Liver (tissue), 9 donors: ENCODE measurements around the gene DLX4. TPM values are rescaled to one million over a fixed set of nuclear protein-coding genes. Genes with fewer than 3 reads are reported as not detected.

ENCODE experiments used
- DNase-seq: peaks from one replicate; pipeline ENCODE4 v3.0.0-alpha.2; 2017; ENCODE audit warnings: low spot score
- H3K27ac ChIP-seq, 2 donors: one replicate each; pipeline ENCODE4 v1.7.0; 2013; ENCODE audit warnings: inconsistent platforms in 2 of 2, low read length in 2 of 2, control low read depth in 1 of 2, low read depth in 1 of 2, mild to moderate bottlenecking in 1 of 2
- H3K27me3 ChIP-seq, 4 donors: one replicate each; pipeline versions ENCODE4 v1.6.1 to v1.7.0; 2013; ENCODE audit warnings: low read length in 3 of 4, inconsistent platforms in 1 of 4, mild to moderate bottlenecking in 1 of 4, moderate library complexity in 1 of 4; ENCODE audit not compliant: control insufficient read depth in 4 of 4, insufficient read depth in 4 of 4
- H3K36me3 ChIP-seq, 4 donors: one replicate each; pipeline versions ENCODE4 v1.6.1 to v1.7.0; 2013; ENCODE audit warnings: low read length in 3 of 4, mild to moderate bottlenecking in 3 of 4, low read depth in 1 of 4, moderate library complexity in 1 of 4; ENCODE audit not compliant: control insufficient read depth in 4 of 4, insufficient read depth in 3 of 4
- H3K4me1 ChIP-seq, 4 donors: one replicate each; pipeline versions ENCODE4 v1.6.1 to v1.7.0; 2013; ENCODE audit warnings: low read length in 3 of 4, mild to moderate bottlenecking in 3 of 4, moderate library complexity in 1 of 4; ENCODE audit not compliant: control insufficient read depth in 4 of 4, insufficient read depth in 4 of 4
- H3K4me3 ChIP-seq, 3 donors: one replicate each; pipeline versions ENCODE4 v1.6.1 to v1.7.0; 2013; ENCODE audit warnings: low read length in 3 of 3, control low read depth in 1 of 3, low read depth in 1 of 3, mild to moderate bottlenecking in 1 of 3
- H3K9ac ChIP-seq, 2 donors: one replicate each; pipeline ENCODE4 v1.7.0; 2013; ENCODE audit warnings: low read length in 2 of 2, mild to moderate bottlenecking in 2 of 2, moderate library complexity in 2 of 2, control low read depth in 1 of 2, low read depth in 1 of 2
- H3K9me3 ChIP-seq, 4 donors: one replicate each; pipeline versions ENCODE4 v1.6.1 to v1.7.0; 2013; ENCODE audit warnings: low read length in 3 of 4; ENCODE audit not compliant: control insufficient read depth in 4 of 4
- EGR1 ChIP-seq, 2 donors: IDR thresholded peaks; 2 replicates each; pipeline ENCODE4 v1.6.1; 2016 to 2018; ENCODE audit warnings: antibody characterized with exemption in 2 of 2, low read depth in 2 of 2
- FOXA1 ChIP-seq: IDR thresholded peaks from 2 replicates; pipeline ENCODE4 v1.6.1; 2016; ENCODE audit warnings: antibody characterized with exemption
- FOXA2 ChIP-seq: IDR thresholded peaks from 2 replicates; pipeline ENCODE4 v1.6.1; 2016; ENCODE audit warnings: antibody characterized with exemption
- GABPA ChIP-seq, 2 donors: IDR thresholded peaks in 1 of 2; conservative IDR thresholded peaks in 1 of 2; 2 replicates each; pipeline ENCODE4 v1.6.1; 2016; ENCODE audit warnings: antibody characterized with exemption in 2 of 2, mild to moderate bottlenecking in 1 of 2, moderate library complexity in 1 of 2
- HNF4A ChIP-seq, 2 donors: conservative IDR thresholded peaks; 2 replicates each; pipeline ENCODE4 v1.6.1; 2016; ENCODE audit warnings: antibody characterized with exemption in 2 of 2, mild to moderate bottlenecking in 2 of 2
- HNF4G ChIP-seq: IDR thresholded peaks from 2 replicates; pipeline ENCODE4 v1.6.1; 2016; ENCODE audit warnings: antibody characterized with exemption
- JUND ChIP-seq, 2 donors: IDR thresholded peaks; 2 replicates each; pipeline ENCODE4 v1.6.1; 2016; ENCODE audit warnings: antibody characterized with exemption in 2 of 2
- NR2F2 ChIP-seq: IDR thresholded peaks from 2 replicates; pipeline ENCODE4 v1.6.1; 2016; ENCODE audit warnings: antibody characterized with exemption
- RAD21 ChIP-seq, 2 donors: IDR thresholded peaks; 2 replicates each; pipeline ENCODE4 v1.6.1; 2016; ENCODE audit warnings: antibody characterized with exemption in 2 of 2, mild to moderate bottlenecking in 2 of 2
- RXRA ChIP-seq, 2 donors: IDR thresholded peaks; 2 replicates each; pipeline ENCODE4 v1.6.1; 2017 to 2018; ENCODE audit warnings: antibody characterized with exemption in 2 of 2, mild to moderate bottlenecking in 1 of 2
- SP1 ChIP-seq: IDR thresholded peaks from 2 replicates; pipeline ENCODE4 v1.6.1; 2018; ENCODE audit warnings: antibody characterized with exemption, mild to moderate bottlenecking
- TAF1 ChIP-seq: conservative IDR thresholded peaks from 2 replicates; pipeline ENCODE4 v1.6.1; 2016; ENCODE audit warnings: antibody characterized with exemption, mild to moderate bottlenecking
- YY1 ChIP-seq: IDR thresholded peaks from 2 replicates; pipeline ENCODE4 v1.6.1; 2016; ENCODE audit warnings: antibody characterized with exemption, mild to moderate bottlenecking
- WGBS: extraction: QIAGEN DNeasy Blood & Tissue Kit; methylation state at CpG from one replicate; pipeline ENCODE4 v1.1.7; 2013; 5-methylcytosine and 5-hydroxymethylcytosine counted together
- polyA plus RNA-seq, 2 donors: library from polyadenylated mRNA; stranded (reverse) in 1 of 2; unstranded in 1 of 2; fragments of 200-250 nt in 1 of 2; fragments of >200 nt in 1 of 2; fragmentation: Nextera tagmentation in 1 of 2; extraction: Ambion mirVana in 1 of 2; gene quantifications; one replicate each; pipeline versions ENCODE4 v1.2.1 to v1.2.3, GENCODE V29; 2013 to 2015
- total RNA-seq, 2 donors: library from RNA; depleted of rRNA; stranded (reverse); fragments of >200 nt; gene quantifications; one replicate each; pipeline ENCODE4 v1.2.3, GENCODE V29; 2014
- TF ChIP-seq, protein P1 (sequence below): fragments of 150-350 bp; IDR thresholded peaks from 2 replicates; pipeline ENCODE4 v1.5.1; 2017; ENCODE audit warnings: improper control_type of control experiment, low read depth, low read length; ENCODE audit not compliant: missing input control
- TF ChIP-seq, protein P2 (sequence below): IDR thresholded peaks from 2 replicates; pipeline ENCODE4 v1.6.1; 2016; ENCODE audit warnings: antibody characterized with exemption
- TF ChIP-seq, protein P3 (sequence below): IDR thresholded peaks from 2 replicates; pipeline ENCODE4 v1.6.1; 2016; ENCODE audit warnings: antibody characterized with exemption, mild to moderate bottlenecking
- TF ChIP-seq, protein P4 (sequence below): IDR thresholded peaks from 2 replicates; pipeline ENCODE4 v1.6.1; 2016; ENCODE audit warnings: antibody characterized with exemption
- donor health status: healthy.
- donor health status: healthy.
- donor health status: healthy.
- donor health status: healthy.
- donor health status: healthy.

DLX4 gene
- total and polyA plus RNA-seq, 4 donors: not detected

DNA sequence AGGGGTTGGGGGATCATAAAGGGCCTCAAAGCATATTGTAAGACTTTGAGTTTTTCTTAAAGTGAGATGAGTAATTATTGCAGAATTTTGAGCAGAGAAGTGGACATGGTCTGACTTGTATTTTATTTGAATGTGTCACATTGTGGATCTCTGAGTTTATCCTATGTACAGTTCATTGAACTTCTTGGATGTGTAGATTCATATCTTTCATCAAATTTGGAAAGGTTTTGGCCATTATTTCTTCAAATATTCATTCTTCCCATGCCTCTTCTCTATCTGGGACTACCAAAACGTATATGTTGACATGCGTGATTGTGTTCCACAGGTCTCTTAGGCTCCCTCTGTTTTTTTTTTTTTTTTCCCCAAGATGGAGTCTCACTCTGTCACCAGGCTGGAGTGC is 40.3 kb downstream of the DLX4 start (continued):
- TF ChIP-seq, protein P1, sequence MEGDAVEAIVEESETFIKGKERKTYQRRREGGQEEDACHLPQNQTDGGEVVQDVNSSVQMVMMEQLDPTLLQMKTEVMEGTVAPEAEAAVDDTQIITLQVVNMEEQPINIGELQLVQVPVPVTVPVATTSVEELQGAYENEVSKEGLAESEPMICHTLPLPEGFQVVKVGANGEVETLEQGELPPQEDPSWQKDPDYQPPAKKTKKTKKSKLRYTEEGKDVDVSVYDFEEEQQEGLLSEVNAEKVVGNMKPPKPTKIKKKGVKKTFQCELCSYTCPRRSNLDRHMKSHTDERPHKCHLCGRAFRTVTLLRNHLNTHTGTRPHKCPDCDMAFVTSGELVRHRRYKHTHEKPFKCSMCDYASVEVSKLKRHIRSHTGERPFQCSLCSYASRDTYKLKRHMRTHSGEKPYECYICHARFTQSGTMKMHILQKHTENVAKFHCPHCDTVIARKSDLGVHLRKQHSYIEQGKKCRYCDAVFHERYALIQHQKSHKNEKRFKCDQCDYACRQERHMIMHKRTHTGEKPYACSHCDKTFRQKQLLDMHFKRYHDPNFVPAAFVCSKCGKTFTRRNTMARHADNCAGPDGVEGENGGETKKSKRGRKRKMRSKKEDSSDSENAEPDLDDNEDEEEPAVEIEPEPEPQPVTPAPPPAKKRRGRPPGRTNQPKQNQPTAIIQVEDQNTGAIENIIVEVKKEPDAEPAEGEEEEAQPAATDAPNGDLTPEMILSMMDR: no peak

DNA sequence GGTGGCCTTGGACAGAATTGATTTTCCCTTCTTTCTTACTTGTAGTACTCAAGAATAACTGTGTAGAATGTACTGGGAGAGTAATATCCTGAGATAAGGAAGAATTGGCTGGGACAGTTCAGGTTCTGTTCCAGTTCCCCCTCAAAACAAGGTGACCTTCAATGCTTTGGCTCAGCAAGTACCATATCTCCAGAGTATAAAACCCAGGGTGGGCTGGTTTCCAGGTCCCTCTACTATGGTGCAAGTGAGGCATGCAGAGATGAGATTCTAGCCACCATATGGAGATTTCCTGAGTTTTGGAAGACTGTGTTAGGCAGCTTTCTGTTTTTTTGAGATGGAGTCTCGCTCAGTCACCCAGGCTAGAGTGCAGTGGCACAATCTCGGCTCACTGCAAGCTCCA is 44.1 kb downstream of the DLX4 start:
- H3K4me3 ChIP-seq: no peak overlapping the region
- WGBS: 77% methylated on average over 2 of the region's 2 CpGs
- H3K27ac ChIP-seq: no peak overlapping the region
- no peak for DNase-seq
- TF ChIP-seq, protein P2, sequence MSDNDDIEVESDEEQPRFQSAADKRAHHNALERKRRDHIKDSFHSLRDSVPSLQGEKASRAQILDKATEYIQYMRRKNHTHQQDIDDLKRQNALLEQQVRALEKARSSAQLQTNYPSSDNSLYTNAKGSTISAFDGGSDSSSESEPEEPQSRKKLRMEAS: no peak
- TF ChIP-seq SP1 (no peak), EGR1 (IDR thresholded peaks at IDR 0.05; ENCODE audit: low read depth in 2 of 2) (no peak), HNF4G (no peak)
- H3K27me3 ChIP-seq: peaks cover 0 to 5% (median 1%) of the 10 kb centered on the region in 4 donors
- no peaks in the 10 kb centered on the region for H3K4me1 ChIP-seq
- H3K9ac ChIP-seq: no peak overlapping the region
- H3K36me3 ChIP-seq: no peaks in the 10 kb centered on the region
- H3K9me3 ChIP-seq: peaks cover 7 to 12% (median 9%) of the 10 kb centered on the region in 4 donors

DNA sequence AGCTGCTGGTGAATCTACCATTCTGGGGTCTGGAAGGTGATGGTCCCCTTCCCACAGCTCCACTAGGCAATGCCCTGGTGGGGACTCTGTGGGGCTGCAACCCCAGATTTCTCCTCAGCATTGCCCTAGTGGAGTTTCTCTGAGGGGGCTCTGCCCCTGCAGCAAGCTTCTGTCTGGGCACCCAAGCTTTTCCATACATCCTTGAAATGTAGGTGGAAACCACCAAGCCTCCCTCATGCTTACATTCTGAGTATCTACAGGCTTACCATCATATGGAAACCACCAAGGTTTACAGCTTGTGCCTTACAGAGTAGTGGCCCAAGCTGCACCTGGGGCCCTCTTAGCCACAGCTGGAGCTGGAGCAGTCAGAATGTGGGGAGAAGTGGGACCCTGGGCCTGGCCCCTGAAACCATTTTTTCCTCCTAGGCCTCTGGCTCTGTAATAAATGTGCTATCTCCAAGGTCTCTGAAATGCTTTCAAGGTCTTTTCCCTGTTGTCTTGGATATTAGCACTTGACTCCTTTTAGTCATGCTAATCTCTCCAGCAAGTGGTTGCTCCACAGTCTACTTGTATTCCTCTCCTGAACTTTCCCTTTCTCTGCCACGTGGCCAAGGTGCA is 45.6 kb downstream of the DLX4 start:
- Histone ChIP-seq H3K9me3 (peaks cover 3 to 9% (median 5%) of the 10 kb centered on the region in 4 donors), H3K27me3 (peaks cover 0 to 5% (median 0%) of the 10 kb centered on the region in 4 donors), H3K27ac (no peak overlapping the region), H3K36me3 (no peaks in the 10 kb centered on the region), H3K4me1 (no peaks in the 10 kb centered on the region), H3K9ac (no peak overlapping the region), H3K4me3 (no peak overlapping the region)
- TF ChIP-seq RAD21 (IDR thresholded peaks at IDR 0.05) (no peak), FOXA1 (no peak), RXRA (IDR thresholded peaks at IDR 0.05) (no peak), EGR1 (IDR thresholded peaks at IDR 0.05; ENCODE audit: low read depth in 2 of 2) (no peak), YY1 (no peak), NR2F2 (no peak), FOXA2 (no peak), HNF4G (no peak), GABPA (IDR thresholded peaks at IDR 0.05 in 1 of 2, conservative IDR thresholded peaks at IDR 0.05 in 1 of 2) (no peak), TAF1 (no peak), JUND (IDR thresholded peaks at IDR 0.05) (no peak), HNF4A (conservative IDR thresholded peaks at IDR 0.05) (no peak), SP1 (no peak)
- TF ChIP-seq, protein P1: no peak
- TF ChIP-seq, protein P2: no peak
- TF ChIP-seq, protein P3, sequence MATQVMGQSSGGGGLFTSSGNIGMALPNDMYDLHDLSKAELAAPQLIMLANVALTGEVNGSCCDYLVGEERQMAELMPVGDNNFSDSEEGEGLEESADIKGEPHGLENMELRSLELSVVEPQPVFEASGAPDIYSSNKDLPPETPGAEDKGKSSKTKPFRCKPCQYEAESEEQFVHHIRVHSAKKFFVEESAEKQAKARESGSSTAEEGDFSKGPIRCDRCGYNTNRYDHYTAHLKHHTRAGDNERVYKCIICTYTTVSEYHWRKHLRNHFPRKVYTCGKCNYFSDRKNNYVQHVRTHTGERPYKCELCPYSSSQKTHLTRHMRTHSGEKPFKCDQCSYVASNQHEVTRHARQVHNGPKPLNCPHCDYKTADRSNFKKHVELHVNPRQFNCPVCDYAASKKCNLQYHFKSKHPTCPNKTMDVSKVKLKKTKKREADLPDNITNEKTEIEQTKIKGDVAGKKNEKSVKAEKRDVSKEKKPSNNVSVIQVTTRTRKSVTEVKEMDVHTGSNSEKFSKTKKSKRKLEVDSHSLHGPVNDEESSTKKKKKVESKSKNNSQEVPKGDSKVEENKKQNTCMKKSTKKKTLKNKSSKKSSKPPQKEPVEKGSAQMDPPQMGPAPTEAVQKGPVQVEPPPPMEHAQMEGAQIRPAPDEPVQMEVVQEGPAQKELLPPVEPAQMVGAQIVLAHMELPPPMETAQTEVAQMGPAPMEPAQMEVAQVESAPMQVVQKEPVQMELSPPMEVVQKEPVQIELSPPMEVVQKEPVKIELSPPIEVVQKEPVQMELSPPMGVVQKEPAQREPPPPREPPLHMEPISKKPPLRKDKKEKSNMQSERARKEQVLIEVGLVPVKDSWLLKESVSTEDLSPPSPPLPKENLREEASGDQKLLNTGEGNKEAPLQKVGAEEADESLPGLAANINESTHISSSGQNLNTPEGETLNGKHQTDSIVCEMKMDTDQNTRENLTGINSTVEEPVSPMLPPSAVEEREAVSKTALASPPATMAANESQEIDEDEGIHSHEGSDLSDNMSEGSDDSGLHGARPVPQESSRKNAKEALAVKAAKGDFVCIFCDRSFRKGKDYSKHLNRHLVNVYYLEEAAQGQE: no peak
- TF ChIP-seq, protein P4, sequence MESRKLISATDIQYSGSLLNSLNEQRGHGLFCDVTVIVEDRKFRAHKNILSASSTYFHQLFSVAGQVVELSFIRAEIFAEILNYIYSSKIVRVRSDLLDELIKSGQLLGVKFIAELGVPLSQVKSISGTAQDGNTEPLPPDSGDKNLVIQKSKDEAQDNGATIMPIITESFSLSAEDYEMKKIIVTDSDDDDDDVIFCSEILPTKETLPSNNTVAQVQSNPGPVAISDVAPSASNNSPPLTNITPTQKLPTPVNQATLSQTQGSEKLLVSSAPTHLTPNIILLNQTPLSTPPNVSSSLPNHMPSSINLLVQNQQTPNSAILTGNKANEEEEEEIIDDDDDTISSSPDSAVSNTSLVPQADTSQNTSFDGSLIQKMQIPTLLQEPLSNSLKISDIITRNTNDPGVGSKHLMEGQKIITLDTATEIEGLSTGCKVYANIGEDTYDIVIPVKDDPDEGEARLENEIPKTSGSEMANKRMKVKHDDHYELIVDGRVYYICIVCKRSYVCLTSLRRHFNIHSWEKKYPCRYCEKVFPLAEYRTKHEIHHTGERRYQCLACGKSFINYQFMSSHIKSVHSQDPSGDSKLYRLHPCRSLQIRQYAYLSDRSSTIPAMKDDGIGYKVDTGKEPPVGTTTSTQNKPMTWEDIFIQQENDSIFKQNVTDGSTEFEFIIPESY: no peak
- DNase-seq: no peak
- 31% methylated on average over 1 of the region's 1 CpG for WGBS
